DMS53 (cell line): ENCODE data around the gene AKT1.
A peak's percentile ranks its signal among the peaks of the same experiment; 100 is the strongest.

Source experiments
- DNase-seq: peaks from one replicate; lab custom pipeline; 2025; lab: John Stamatoyannopoulos, UW

AKT1 gene

DNA sequence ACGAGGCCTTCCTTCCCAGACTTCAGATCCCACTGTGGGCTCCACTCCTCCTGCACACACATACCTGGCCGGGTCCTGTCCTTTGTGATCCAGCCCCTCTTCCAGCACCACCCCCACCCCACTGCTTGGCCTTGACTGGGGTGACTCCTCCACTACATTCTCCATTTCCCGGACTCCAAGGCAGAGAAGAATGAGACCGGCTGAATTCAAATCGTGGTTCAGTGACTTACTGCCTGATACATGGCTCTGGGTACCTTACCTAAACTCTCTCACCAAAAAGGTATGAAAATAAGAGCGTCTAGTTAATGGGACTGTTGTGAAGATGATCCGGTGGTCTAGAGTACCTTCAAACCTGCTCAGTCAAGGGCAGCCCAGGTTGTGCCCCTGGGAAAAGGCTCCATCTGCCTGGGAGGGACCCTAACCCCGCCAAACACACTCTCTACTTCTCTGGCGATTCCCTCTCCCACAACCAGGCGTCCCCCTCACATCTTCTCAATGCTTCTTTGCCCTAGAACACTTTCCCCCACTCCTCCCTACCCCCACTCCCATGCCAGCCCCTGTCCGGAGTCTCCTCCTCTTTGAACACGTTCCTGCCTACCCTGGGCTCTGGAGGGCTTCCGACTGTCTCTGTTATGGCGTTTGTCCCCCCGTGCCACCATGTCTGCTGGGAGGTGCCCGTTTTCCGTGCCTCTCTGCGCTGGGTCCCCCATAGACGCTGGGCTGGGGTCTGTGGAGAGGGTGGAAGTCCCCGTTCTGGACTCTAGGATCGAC, 3.9 kb upstream of the AKT1 start:
- no peak for DNase-seq

- no peak for DNase-seq
These were observed 3.0 kb upstream of the AKT1 start for GRCh38 chr14:104798300-104799243.

- DNase-seq = peak; percentile 88
These were observed 1.8 kb upstream of the AKT1 start for GRCh38 chr14:104797115-104798044.

DNA sequence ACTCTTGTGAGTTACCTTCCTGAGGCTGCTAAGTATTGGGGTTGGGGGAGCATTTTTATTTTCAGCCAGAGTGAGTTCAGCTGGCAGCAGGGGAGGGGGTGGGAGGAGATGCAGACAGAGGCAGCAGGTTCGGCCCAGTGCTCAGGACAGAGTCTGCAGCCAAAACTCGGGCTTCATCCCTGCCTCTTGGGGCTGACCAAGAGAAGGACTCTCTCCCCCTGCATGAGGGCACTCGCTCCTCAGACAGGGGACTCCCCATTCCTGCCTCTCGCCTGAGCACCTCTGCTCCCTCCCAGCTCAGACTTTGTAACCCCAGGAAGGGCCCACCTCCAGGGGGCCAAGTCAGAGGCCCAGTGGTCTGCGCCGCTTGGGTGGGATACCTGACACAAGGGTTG, 1.1 kb upstream of the AKT1 start:
- no peak for DNase-seq

- peak; percentile 79 for DNase-seq
These were observed 486 bp upstream of the AKT1 start for GRCh38 chr14:104795781-104796686.

- DNase-seq = peak; percentile 34
These were observed 936 bp downstream of the AKT1 start for GRCh38 chr14:104794631-104794992.

- no peak for DNase-seq
These were observed 1.4 kb downstream of the AKT1 start for GRCh38 chr14:104794099-104794498.

GRCh38 chr14:104793703-104793959, 1.9 kb downstream of the AKT1 start:
- DNase-seq = no peak

GRCh38 chr14:104792945-104793702, 2.4 kb downstream of the AKT1 start:
- no peak for DNase-seq

GRCh38 chr14:104792101-104792884, 3.3 kb downstream of the AKT1 start:
- DNase-seq = no peak

DNA sequence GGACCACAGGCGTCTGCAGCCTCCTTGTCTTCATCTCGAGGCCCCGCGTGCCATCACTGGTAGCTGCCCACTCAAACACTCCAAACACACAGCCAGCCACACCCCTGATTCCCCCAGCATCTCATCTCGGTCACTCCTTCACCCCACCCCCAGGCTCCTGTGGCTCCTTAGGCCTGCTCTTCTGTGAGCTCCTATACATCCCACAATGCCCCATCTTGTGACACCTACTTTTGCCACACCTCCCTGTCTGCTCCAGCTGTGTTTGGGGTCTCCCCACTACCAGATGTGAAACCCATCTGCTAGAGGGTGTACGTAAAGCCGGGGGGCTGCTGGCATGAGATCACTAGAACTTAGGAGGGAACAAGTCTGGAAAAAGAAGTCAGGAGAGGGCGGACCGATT, 4.1 kb downstream of the AKT1 start:
- no peak for DNase-seq

DNA sequence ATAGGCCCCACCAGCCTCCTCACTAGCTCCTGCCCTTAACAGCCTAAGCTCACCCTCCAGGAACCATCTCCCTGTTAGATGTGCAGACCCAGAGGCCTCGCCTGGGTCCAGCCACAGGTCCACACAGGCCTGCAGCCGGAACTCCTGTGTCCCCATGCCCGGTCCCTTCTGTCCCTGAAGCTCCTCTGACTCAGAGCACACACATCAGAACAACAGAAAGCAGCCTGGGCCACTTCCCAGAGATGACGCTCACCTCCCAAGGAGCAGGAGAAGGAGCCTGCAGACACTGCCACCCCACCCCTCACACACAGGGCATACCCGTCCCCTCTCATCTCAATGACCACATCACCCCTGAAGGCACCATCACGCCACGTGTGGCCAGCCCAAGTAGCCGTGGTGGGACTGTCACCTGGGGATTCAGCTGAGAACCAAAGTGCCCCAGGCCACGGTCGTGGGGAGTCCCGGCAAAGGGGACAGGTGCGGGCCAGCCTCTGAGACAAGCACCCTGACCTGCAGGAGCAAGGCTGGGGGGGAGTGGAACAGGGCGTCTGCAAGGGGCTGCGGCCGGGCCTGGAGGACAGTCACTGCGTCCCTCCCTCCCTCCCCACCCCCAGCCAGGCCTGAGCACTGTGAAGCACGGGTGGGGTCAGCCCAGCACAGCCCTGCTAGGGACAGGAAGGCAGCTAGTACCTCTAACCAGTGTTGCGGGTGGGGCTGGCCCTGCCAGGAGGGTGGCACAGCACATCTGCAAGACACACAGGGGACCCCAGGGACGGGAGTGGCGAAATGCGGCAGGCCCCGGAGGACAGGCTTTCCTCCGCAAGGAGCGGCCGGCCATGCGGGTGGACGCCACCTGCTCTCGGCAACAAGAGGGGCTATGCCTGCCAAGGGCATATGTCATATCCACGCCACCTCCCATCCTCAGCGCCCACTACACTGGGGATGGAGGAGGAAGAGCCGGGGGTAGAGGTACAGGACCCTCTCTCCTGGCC, 5.5 kb downstream of the AKT1 start:
- DNase-seq = no peak

- no peak for DNase-seq
These were observed 6.5 kb downstream of the AKT1 start for GRCh38 chr14:104788873-104789663.

GRCh38 chr14:104788161-104788818, 7.3 kb downstream of the AKT1 start:
- DNase-seq = no peak

DNA sequence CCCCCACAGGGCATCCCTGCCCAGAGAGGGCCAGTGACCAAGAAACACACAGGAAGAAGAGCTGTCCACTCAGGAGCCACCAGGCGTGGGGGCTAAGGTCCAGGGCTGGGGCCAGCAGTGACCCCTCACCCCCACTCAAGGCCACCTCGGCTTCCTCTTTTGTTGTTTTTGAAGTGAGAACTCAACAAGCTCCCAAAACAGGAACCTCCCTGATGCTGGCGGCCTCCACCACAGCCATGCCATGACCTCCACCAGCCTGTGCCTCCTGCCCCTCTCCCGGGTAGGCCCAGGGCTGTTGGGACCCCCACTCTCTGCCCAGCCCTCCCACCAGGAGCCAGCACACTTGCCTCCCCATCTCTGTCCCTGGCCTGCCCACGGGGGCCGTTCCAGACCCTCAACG, 7.8 kb downstream of the AKT1 start:
- no peak for DNase-seq

DNA sequence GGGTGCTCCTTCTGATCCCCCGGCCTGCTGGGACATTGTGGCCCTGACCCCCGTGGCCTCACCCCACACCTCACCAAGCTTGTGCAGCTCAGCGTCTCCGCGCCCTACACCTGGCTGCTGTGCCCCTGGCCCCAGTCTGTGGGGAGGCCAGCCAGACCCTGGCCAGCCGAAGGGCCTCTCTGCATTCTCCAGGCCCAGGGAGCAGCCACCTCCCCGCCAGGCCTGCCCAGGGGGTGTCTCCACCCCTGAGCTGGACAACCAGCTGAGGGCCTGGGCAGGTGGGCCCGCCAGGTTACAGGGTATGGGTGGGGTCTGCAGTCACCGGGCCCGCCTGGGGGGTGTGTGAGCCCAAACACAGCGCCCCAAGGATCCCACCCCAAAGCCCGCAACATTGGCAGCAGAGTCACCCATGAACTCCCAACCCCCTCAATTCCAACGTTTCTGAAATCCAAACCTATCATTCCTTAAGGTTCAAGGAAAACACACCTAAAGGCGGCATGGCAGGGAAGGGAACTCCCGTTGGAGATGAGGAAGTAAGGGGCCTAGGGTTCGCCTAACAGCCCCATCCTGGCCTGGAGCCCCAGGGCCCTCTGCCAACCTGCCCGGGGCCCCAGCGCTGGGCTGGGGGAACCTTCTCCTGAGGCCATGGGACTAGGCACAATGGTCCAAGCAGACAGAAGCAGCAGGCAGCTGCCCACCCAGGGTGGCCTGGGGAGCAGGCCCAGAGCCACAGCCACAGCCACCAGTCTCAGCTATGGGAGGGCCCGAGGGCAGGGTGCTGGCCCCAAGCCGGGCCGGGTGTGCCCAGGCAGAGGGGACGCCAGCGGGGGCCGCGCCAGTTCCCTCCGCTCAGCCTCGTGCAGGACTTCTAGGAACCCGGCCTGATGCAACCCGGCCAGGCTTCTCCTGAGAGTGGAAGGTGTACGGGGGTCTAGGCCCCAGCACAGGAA, 8.5 kb downstream of the AKT1 start:
- no peak for DNase-seq
